ENCODE results near the gene SLCO4C1. TPM values are rescaled to one million over a fixed set of nuclear protein-coding genes. Genes with fewer than 3 reads are reported as not detected.

Gene SLCO4C1
- polyA plus RNA-seq, 3 donors: 25.7 to 27.7 (median 26.1) TPM

GRCh38 chr5:102271759-102272158 is 24.3 kb downstream of the SLCO4C1 start:
- DNase-seq (ENCODE audit: low read depth in 3 of 3, low spot score in 2 of 3): no peak

- no peak for DNase-seq (ENCODE audit: low read depth in 3 of 3, low spot score in 2 of 3)
Observed at GRCh38 chr5:102270036-102270435, 26.0 kb downstream of the SLCO4C1 start.

- DNase-seq (ENCODE audit: low read depth in 3 of 3, low spot score in 2 of 3): no peak
Observed at GRCh38 chr5:102262688-102263087, 33.4 kb downstream of the SLCO4C1 start.

GRCh38 chr5:102249381-102249780 is 46.7 kb downstream of the SLCO4C1 start:
- DNase-seq (ENCODE audit: low read depth in 3 of 3, low spot score in 2 of 3): no peak

GRCh38 chr5:102243213-102243612 is 52.9 kb downstream of the SLCO4C1 start:
- no peak for DNase-seq (ENCODE audit: low read depth in 3 of 3, low spot score in 2 of 3)

GRCh38 chr5:102241809-102242421 is 54.2 kb downstream of the SLCO4C1 start:
- DNase-seq (ENCODE audit: low read depth in 3 of 3, low spot score in 2 of 3): no peak

- no peak for DNase-seq (ENCODE audit: low read depth in 3 of 3, low spot score in 2 of 3)
Observed at GRCh38 chr5:102231693-102232619, 64.1 kb downstream of the SLCO4C1 start.

GRCh38 chr5:102229685-102230084 is 66.4 kb downstream of the SLCO4C1 start:
- no peak for DNase-seq (ENCODE audit: low read depth in 3 of 3, low spot score in 2 of 3)

GRCh38 chr5:102226321-102226720 is 69.8 kb downstream of the SLCO4C1 start:
- DNase-seq (ENCODE audit: low read depth in 3 of 3, low spot score in 2 of 3): no peak

GRCh38 chr5:102223542-102224477 is 72.3 kb downstream of the SLCO4C1 start:
- DNase-seq (ENCODE audit: low read depth in 3 of 3, low spot score in 2 of 3): peak in 1 of 3 donors; percentile 27

- no peak for DNase-seq (ENCODE audit: low read depth in 3 of 3, low spot score in 2 of 3)
Observed at GRCh38 chr5:102222772-102223171, 73.3 kb downstream of the SLCO4C1 start.

- DNase-seq (ENCODE audit: low read depth in 3 of 3, low spot score in 2 of 3): no peak
Observed at GRCh38 chr5:102221949-102222348, 74.1 kb downstream of the SLCO4C1 start.

GRCh38 chr5:102218159-102218558 is 77.9 kb downstream of the SLCO4C1 start:
- no peak for DNase-seq (ENCODE audit: low read depth in 3 of 3, low spot score in 2 of 3)

GRCh38 chr5:102216678-102217077 is 79.4 kb downstream of the SLCO4C1 start:
- no peak for DNase-seq (ENCODE audit: low read depth in 3 of 3, low spot score in 2 of 3)

GRCh38 chr5:102211165-102211564 is 84.9 kb downstream of the SLCO4C1 start:
- no peak for DNase-seq (ENCODE audit: low read depth in 3 of 3, low spot score in 2 of 3)

GRCh38 chr5:102200861-102201260 is 95.2 kb downstream of the SLCO4C1 start:
- DNase-seq (ENCODE audit: low read depth in 3 of 3, low spot score in 2 of 3): no peak

- no peak for DNase-seq (ENCODE audit: low read depth in 3 of 3, low spot score in 2 of 3)
Observed at GRCh38 chr5:102196481-102196880, 99.6 kb downstream of the SLCO4C1 start.

Measured in right renal cortex interstitium (tissue), 3 donors.